Mononuclear cell (primary cell): Measurements from ENCODE around the gene HSD17B12. TPM values are rescaled to one million over a fixed set of nuclear protein-coding genes. Genes with fewer than 3 reads are reported as not detected.
"Not testable (repeated sequence)": the region's sequence is repeated elsewhere in the genome, so short reads cannot be mapped to it uniquely, and the experiment has no call there.

ENCODE experiments used
- H3K27me3 ChIP-seq: 2 replicates; pipeline ENCODE4 v1.6.0; 2011; ENCODE audit warnings: low read length, control low read depth; ENCODE audit not compliant: insufficient read depth
- H3K4me1 ChIP-seq: 2 replicates; pipeline ENCODE4 v1.5.1; 2011; ENCODE audit warnings: mild to moderate bottlenecking, low read length, control low read depth; ENCODE audit not compliant: insufficient read depth
- H3K4me3 ChIP-seq: 2 replicates; pipeline ENCODE4 v1.5.1; 2011; ENCODE audit warnings: mild to moderate bottlenecking, low read length, moderate library complexity
- H3K9me3 ChIP-seq: 2 replicates; pipeline ENCODE4 v1.5.1; 2011; ENCODE audit warnings: low read depth, mild to moderate bottlenecking, control low read depth, low read length
- total RNA-seq: library from RNA; depleted of rRNA; stranded (reverse); fragments of >200 nt; gene quantifications from one replicate; pipeline ENCODE4 v1.2.3, GENCODE V29; 2012

The HSD17B12 gene
- 21.1 TPM for total RNA-seq

DNA sequence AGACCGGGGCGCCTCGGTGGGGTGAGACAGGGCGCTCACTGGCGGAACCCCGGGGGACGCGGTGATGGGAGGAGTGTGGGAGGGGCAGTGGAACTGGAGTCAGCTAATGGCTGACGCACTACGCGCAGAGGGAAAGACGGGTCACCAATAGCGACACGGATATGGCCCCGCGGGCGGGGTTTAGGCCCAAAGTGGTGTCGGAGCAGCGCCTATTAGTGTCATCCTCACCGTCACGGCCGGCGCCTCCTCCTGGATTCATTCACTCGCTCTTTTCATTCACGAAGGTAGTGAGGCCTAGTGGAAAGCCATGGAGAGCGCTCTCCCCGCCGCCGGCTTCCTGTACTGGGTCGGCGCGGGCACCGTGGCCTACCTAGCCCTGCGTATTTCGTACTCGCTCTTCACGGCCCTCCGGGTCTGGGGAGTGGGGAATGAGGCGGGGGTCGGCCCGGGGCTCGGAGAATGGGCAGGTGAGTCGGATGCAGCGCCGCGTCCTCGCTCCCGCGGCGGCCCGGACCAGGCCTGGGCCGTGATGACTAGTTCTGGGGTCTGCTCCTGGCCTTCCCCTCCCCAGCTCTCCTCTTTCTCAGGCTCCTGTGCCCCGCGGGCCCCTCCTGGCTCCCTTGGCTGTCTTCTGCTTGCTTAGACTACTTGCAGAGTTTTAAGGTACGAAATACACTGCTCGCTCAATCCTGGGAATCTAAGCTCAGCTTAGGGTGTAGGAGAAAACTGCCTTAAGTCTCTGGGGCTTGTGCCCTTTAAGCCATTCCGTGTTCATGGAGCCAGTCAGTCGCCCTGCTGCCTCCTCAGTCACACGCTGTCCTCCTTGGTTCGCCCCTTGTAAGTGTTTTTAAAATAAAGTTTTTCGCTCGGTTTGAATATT, at the start of gene HSD17B12:
TSS of gene HSD17B12 (plus strand) at position 218 of the 880 bp plus-strand sequence. CDS start at position 308, 90 bp downstream.
- Histone ChIP-seq H3K4me1 (peaks cover 23% of the 10 kb centered on the region), H3K9me3 (no peaks in the 10 kb centered on the region), H3K4me3 (peak within 1 kb of the TSS; percentile 75), H3K27me3 (no peaks in the 10 kb centered on the region)

DNA sequence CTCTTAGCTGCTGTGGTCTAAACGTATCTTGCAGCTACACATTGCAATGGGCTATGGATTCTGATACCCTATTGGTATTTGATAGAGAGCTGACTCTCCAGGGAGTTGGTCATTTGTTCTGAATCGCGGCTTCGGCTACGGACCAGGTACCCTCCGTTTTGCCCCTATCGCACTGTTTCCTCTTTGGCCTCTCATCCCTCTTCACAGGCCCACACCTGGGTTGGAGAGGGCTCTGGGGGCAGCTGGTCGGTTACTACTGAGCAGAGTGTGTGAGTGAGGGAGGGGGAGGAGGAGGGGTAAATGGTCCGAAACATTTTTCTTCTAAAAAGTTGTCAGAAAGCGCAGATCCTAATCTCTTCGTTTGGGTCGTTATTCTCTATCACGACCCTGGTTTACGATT, 48.8 kb upstream of the HSD17B12 start:
- Histone ChIP-seq H3K4me1 (no peaks in the 10 kb centered on the region), H3K4me3 (no peak overlapping the region), H3K27me3 (peaks cover 70% of the 10 kb centered on the region), H3K9me3 (no peaks in the 10 kb centered on the region)

DNA sequence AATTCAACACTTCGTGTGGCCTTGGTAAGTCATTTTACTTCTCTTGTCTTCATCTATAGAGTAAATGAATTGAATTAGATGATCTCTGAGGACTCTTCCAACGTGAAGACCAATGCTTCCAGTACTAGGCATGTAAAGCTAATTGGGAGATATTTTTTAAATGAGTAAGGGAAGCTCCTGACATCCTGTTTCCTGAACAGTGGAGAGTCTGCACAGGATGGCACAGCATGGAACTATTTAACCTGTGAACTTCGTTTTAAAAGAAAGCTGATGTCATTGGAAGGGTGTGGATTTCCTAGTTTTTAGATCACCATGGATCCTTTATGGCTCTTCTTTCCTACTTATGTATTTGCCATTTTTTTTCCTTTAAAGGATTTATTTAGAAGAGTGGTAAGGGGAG, 48.4 kb upstream of the HSD17B12 start:
- Histone ChIP-seq H3K4me3 (no peak overlapping the region), H3K27me3 (peaks cover 70% of the 10 kb centered on the region)

DNA sequence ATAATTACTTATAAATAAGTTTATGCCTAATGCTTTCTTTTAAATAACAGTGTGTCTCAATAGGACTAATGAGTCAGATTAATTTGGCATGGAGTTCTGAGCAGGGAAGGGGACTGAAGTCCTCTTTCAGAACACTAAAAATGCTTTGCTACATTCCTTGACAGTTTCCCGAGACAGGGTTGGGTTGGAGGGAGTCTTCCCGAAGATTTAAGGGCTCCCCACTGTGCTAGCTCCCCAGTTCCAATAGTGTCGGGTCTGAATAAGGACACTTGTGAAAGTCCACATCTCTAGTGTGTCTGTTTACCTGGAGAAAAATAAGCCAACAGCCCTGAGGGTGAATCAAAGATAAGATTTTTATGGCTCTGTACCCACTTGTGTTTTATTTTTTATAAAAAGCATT, 41.8 kb upstream of the HSD17B12 start:
- Histone ChIP-seq H3K9me3 (no peaks in the 10 kb centered on the region), H3K27me3 (peaks cover 62% of the 10 kb centered on the region), H3K4me3 (no peak overlapping the region), H3K4me1 (no peaks in the 10 kb centered on the region)

More for the DNA sequence above, 48.4 kb upstream of the HSD17B12 start:
- H3K4me1 ChIP-seq = no peaks in the 10 kb centered on the region
- H3K9me3 ChIP-seq = no peaks in the 10 kb centered on the region

DNA sequence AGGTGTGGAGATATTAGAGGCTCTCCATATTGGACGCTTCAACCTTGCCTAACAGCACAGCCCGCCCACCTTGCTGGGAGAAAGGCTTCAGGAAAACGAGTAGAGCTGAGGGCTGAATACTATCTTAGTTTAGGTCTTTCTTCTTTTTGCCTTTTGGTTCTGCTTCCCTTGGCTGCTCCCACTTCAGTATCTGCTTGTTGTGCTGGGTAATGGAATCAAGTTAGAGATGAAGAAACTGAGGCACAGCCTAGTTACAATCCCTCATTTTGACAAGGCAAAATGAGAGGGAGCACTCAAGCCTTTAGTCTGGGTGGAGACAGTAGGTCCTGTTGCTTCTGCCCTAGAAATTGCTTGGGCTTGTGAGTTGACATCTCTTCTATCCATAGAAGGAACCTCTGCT, 41.3 kb upstream of the HSD17B12 start:
- Histone ChIP-seq H3K9me3 (no peaks in the 10 kb centered on the region), H3K4me1 (no peaks in the 10 kb centered on the region), H3K4me3 (no peak overlapping the region), H3K27me3 (peaks cover 59% of the 10 kb centered on the region)

DNA sequence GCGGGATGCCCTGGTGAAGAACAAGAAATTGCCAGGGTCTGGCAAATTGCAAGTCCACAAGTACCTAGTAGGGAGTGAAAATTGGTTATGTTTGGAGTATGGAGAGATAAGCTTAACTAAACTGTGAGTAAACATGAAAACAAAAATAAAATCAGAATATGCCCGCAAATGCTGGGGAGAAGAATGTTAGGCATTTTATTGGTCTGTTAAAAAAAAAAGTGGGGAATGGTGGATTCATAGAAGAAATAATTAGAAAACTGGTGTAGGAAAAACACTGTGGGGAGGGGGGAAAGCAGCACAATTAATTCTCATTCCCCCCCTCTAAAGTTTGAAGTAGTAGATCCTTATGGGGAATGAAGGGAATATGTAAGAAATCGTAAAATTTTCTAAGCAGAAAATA, 40.6 kb upstream of the HSD17B12 start:
- H3K27me3 ChIP-seq = peaks cover 55% of the 10 kb centered on the region
- H3K4me3 ChIP-seq = no peak overlapping the region
- no peaks in the 10 kb centered on the region for H3K9me3 ChIP-seq
- H3K4me1 ChIP-seq = peaks cover 5% of the 10 kb centered on the region

DNA sequence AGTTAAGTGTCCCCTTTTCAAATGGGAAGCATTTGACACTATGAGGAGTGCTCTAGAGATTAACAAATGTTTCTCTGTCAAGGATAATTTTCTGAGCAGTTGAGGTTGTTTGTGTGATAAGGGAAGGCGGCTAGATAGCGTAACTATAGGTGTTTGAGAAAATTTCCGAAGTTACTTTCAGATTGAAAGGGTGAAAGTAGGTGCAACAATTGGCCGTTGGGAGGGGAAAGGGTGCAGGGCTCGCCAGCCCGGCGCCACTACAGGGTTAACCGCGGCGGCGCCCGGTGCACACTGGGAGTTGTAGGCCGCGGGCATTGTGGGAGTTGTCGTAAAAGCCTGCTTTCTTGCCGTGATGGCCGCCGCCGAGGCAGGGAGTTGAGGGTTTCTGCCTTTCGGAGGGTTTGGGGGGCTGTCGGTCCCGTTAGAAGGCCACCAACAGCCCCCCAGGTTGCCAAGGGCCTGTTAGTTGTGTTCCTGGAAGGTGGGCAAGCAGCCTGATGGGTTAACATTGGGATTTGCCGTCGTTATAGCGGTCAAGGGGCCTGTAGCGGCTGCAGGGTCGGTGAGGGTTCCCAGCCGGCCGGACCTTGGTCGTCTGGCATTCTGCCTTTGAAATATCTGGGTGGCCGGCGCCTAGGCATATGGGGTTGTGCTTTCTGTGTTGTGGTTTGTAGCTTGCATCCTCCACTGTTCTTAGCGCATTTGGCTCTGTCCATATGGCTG, 36.5 kb upstream of the HSD17B12 start:
- Histone ChIP-seq H3K27me3 (peaks cover 24% of the 10 kb centered on the region), H3K9me3 (no peaks in the 10 kb centered on the region), H3K4me3 (peak overlapping the region; percentile 89), H3K4me1 (peaks cover 8% of the 10 kb centered on the region)

DNA sequence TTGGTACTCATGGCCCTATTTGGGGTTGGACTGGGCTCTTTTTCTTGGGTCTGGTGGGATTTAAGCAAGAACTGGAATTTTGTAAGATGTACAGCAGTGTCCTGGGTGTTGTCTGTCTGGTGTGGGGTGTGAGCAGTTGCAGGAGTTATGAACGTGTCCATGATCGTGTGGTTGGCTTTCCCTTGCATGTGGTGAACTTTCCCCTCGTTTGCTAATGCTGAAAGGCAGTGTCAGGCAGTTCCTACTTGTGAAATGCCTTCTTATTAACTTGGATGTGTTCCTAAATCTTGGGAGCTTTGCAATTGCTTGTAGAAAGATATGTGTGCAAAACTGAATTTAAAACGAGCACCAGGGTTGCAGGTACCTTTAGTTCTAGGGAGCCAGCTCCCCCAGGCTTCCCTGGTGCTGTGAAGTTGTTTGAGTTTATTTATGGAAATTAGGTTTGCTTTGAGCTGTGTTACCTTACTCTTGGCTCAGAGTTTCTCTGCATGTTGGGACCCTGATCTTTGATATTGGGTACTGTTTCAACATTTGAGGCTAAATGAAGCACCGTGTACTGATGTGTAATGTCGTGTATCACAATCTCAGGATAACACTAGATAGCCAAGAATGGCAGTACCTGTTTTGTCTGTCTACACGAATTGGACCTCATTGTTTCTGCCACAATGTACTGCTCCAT, 35.8 kb upstream of the HSD17B12 start:
- Histone ChIP-seq H3K9me3 (no peaks in the 10 kb centered on the region), H3K27me3 (peaks cover 17% of the 10 kb centered on the region), H3K4me3 (peak overlapping the region; percentile 89), H3K4me1 (peaks cover 8% of the 10 kb centered on the region)

DNA sequence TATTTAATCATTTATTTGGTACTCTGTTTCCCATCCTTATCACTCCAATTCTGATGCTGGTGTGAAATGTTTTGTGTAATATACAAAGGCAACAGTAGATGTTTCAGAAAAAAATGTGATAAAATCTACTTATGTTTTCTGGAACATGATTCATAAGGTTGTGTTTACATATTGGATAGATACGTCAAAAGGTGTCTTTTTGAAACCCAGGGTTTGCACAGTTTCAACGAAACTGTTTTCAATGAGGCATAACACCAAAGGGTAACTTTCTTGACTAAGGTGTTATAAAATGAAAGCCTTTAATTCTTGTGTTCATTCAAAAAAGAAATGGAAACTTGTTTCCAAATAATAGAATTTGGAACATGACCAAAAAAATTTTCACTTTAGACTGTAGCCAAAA, 33.8 kb upstream of the HSD17B12 start:
- Histone ChIP-seq H3K9me3 (no peaks in the 10 kb centered on the region), H3K4me3 (no peak overlapping the region), H3K27me3 (peaks cover 3% of the 10 kb centered on the region), H3K4me1 (peaks cover 8% of the 10 kb centered on the region)

DNA sequence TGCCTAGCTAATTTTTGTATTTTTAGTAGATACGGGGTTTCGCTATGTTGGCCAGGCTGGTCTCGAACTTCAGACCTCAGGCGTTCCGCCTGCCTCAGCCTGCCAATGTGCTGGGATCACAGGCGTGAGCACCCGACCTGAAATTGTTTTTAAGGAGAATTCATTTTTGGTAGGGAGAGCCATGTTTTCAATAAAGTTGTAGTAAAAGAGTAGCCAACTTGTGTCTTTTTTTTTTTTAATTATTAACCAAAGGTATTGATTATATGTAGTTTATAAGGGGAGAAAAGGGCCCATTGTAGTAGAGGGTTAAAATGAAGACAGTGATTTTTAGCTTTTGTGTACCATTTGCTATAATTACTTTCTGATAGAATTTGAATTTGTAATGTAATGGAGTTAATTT, 31.6 kb upstream of the HSD17B12 start:
- Histone ChIP-seq H3K9me3 (no peaks in the 10 kb centered on the region), H3K4me1 (peaks cover 8% of the 10 kb centered on the region), H3K4me3 (no peak overlapping the region), H3K27me3 (no peaks in the 10 kb centered on the region)

DNA sequence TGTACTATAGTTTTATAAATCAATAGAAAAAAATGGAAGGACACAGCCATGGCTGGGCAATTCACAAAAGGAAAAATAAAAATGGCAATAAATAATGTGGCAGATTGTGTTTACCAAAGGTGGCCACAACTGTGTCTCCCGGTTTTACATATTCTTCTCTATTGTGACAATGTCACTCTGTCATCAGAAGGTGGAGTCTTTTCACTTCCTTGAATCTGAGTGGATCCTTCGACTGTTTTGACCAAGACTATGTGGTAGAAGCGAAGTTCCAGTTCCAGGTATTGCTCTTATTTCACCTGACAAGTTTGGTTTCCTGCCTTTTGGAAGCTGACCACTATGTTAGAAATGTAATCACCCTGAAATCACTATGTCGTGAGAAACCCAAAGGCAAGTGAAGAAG, 31.0 kb upstream of the HSD17B12 start:
- Histone ChIP-seq H3K4me3 (no peak overlapping the region), H3K4me1 (peaks cover 6% of the 10 kb centered on the region), H3K9me3 (no peaks in the 10 kb centered on the region), H3K27me3 (no peaks in the 10 kb centered on the region)

DNA sequence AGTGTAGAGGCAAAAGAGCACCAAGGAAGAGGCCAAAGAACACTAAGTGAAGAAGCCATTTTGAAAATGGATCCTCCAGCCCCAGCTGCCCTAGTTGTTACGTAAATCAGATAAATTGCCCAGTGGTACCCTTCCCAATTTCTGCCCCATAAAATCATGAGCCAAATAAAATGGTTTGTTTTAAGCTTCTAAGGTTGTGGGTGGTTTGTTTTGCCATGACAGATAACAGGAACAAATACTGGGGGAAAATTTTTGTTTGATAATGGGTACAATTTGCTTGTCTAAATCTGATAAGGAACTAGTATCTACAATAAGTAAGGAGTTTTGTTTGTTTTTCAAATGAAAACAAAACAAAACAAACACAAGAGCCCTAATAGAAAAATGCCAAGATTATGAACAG, 30.6 kb upstream of the HSD17B12 start:
- no peaks in the 10 kb centered on the region for H3K9me3 ChIP-seq
- no peak overlapping the region for H3K4me3 ChIP-seq
- peaks cover 2% of the 10 kb centered on the region for H3K4me1 ChIP-seq
- H3K27me3 ChIP-seq = no peaks in the 10 kb centered on the region

DNA sequence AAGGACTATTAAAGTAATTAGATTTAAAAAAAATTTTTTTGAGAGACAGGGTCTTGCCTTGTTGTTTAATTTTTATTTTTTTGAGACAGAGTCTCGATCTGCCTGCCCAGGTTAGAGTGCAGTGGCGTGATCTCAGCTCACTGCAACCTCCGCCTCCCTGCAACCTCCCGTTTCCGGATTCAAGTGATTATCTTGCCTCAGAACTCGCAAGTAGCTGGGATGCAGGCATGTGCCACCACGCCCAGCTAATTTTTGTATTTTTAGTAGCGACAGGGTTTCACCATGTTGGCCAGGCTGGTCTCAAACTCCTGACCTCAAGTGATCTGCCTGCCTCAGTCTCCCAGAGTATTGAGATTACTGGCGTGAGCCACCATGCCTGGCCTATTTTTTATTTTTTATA, 17.5 kb upstream of the HSD17B12 start:
- not testable (repeated sequence) for H3K9me3 ChIP-seq, H3K4me1 ChIP-seq

DNA sequence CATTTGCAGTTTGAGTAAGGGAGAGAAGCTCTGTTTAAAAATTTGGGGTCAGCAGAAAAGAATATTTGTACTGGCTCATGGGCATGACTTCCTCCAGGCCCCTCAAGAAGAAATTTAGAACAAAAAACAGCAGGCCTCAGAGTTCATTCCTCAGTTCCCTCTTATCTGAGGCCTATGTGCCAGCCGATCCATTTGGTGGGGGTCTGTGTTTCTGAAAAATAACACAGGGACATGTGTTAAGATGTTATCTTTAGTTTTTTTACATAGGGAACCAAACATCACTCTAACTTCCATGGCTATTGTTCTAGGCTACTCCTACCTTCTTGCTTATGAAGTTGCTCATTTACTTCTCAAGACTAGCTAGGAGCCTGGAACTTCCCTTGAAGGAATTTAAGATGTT, 16.2 kb upstream of the HSD17B12 start:
- Histone ChIP-seq H3K4me3 (no peak overlapping the region), H3K9me3 (no peaks in the 10 kb centered on the region), H3K4me1 (no peaks in the 10 kb centered on the region), H3K27me3 (peaks cover 7% of the 10 kb centered on the region)

More for the DNA sequence above, 17.5 kb upstream of the HSD17B12 start:
- H3K27me3 ChIP-seq, H3K4me3 ChIP-seq: not testable (repeated sequence)

DNA sequence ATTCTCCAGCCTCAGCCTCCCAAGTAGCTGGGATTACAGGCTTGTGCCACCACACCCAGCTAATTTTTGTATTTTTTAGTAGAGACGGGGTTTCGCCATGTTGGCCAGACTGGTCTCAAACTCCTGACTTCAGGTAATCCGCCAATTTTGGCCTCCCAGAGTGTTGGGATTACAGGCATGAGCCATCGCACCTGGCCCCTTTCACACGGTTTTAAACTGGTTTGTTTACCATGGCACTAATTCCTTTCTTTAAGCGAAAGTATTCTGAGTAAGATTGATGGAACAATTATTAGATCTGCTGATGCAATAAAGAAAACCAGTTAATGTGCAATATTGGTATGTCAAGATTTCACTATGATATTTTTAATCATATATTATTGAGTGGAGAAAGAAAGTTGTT, 9.3 kb upstream of the HSD17B12 start:
- H3K27me3 ChIP-seq, H3K9me3 ChIP-seq, H3K4me1 ChIP-seq, H3K4me3 ChIP-seq: not testable (repeated sequence)
